ENCODE results near the gene NOC4L. TPM values are rescaled to one million over a fixed set of nuclear protein-coding genes. Genes with fewer than 3 reads are reported as not detected.

The NOC4L gene
- total RNA-seq, 2 experiments from 2014 or later, result 32.8 to 34.4 TPM

DNA sequence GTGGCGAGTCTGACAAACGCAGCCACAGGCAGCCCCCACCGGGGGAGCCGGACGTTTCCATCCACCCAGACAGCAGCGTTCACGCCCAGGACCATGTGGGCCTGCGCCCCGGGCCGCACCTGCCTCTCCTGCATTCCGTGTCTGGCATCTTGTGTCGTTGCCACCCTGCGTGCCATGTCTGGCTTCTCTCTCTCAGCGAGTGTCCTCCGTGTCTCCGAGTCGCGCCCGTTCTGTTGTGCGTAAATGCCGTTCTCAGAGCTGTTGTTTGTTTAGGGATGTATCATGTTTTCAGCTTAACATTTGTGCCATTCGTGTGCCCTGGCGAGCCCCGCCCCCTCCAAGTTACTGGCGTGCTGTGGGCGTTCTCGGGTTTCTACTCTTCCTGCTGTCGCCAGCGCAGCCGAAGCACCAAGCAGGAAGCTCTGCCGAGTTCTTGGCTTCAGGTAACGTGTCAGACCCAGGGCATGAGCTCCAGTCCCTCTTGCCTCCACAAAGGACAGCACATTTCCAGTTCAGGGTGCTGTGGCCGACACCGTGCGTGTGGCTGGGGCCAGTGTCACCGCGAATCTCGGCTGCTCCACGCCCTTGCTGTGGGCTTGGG, 34.6 kb downstream of the NOC4L start:
- CTCF ChIA-PET, result interaction anchor here (1.2 to 1.4 kb wide), 2 partner anchors 10 to 41 kb away, joined by 3 to 4 read pairs; no protein-coding TSS in a partner anchor
- Mint-ChIP-seq H3K36me3 (ENCODE audit: low read depth) (no peaks in the 10 kb centered on the region), H3K27me3 (ENCODE audit: low read depth) (peaks cover 14% of the 10 kb centered on the region), H3K9me3 (ENCODE audit: insufficient read depth) (no peaks in the 10 kb centered on the region), H3K4me1 (ENCODE audit: low read depth) (peaks cover 40% of the 10 kb centered on the region), H3K27ac (peak overlapping the region; percentile 91), H3K4me3 (peak overlapping the region; percentile 49)
- DNase-seq, result peak; percentile 61
- ATAC-seq, result peak; percentile 54
- POLR2A ChIA-PET, result interaction anchor here (1.8 to 2.0 kb wide), 2 partner anchors 9 to 10 kb away, joined by 5 to 6 read pairs; no protein-coding TSS in a partner anchor

DNA sequence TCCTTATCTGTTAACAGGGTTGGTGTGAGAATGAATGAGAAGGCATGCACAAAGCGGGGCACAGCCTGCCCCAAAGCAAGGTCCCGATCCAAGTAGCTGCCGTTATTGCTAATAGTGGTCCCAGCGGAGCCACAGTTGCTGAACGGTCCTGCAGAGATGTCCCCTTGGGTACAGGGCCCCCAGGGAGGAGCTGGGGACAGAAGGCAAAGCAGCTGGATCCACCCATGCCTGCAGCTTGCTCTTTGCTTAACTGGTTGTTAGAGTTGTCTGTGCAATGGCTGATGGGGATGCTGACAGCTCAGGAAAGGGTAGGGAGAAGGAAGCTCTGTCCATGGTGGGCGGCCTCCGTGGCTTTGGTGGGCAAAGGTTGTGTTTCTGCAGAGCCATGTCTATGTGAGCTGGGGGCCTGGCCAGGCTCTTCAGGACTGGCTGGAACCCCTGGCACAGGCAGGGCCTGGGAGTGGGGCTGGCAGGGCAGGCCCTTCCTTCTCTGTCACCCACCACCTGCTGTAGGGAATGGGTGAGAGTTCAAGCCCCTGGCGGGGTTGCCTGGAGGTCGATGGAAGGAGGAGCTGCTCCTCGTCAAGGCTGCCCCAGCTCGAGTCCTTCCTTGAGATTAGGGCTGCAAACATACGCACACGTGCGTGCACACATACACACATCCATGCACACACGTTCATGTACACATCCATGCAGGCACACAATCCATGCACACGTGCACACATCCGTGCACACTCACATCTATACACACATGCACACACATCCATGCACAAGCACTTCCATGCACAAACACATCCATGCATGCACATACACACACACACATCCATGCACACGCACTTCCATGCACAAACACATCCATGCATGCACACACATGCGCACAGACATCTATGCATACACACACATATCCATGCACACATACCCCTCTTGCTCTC, 35.4 kb downstream of the NOC4L start:
- ChIA-PET POLR2A (interaction anchor here (1.8 to 2.0 kb wide), 2 partner anchors 8 to 9 kb away, joined by 5 to 6 read pairs; no protein-coding TSS in a partner anchor), CTCF (interaction anchor here (1.4 kb wide), 1 partner anchor 40 kb away, joined by 4 read pairs; no protein-coding TSS in a partner anchor)
- Mint-ChIP-seq H3K27me3 (ENCODE audit: low read depth) (peaks cover 17% of the 10 kb centered on the region), H3K4me1 (ENCODE audit: low read depth) (peaks cover 38% of the 10 kb centered on the region), H3K9me3 (ENCODE audit: insufficient read depth) (no peaks in the 10 kb centered on the region), H3K4me3 (no peak overlapping the region), H3K27ac (peak overlapping the region; percentile 91), H3K36me3 (ENCODE audit: low read depth) (no peaks in the 10 kb centered on the region)
- no peak for ATAC-seq
- no peak for DNase-seq

- H3K9me3 Mint-ChIP-seq (ENCODE audit: insufficient read depth), result no peaks in the 10 kb centered on the region
Observed at GRCh38 chr12:132180648-132181546, 36.6 kb downstream of the NOC4L start.

GRCh38 chr12:132181570-132182200, 37.4 kb downstream of the NOC4L start:
- peaks cover 19% of the 10 kb centered on the region for H3K27me3 Mint-ChIP-seq (ENCODE audit: low read depth)
- ChIA-PET POLR2A (no interaction called here), CTCF (no interaction called here)
- no peak for ATAC-seq
- no peaks in the 10 kb centered on the region for H3K9me3 Mint-ChIP-seq (ENCODE audit: insufficient read depth)
- no peak for DNase-seq
- H3K4me3 Mint-ChIP-seq, result no peak overlapping the region
- peaks cover 50% of the 10 kb centered on the region for H3K4me1 Mint-ChIP-seq (ENCODE audit: low read depth)
- no peak overlapping the region for H3K27ac Mint-ChIP-seq
- H3K36me3 Mint-ChIP-seq (ENCODE audit: low read depth), result peaks cover 2% of the 10 kb centered on the region

More at GRCh38 chr12:132180648-132181546, 36.6 kb downstream of the NOC4L start:
- Mint-ChIP-seq H3K4me3 (no peak overlapping the region), H3K27ac (no peak overlapping the region), H3K36me3 (ENCODE audit: low read depth) (no peaks in the 10 kb centered on the region), H3K27me3 (ENCODE audit: low read depth) (peaks cover 19% of the 10 kb centered on the region), H3K4me1 (ENCODE audit: low read depth) (peaks cover 46% of the 10 kb centered on the region)
- ATAC-seq, result no peak
- DNase-seq, result no peak
- POLR2A ChIA-PET, result no interaction called here
- CTCF ChIA-PET, result no interaction called here

DNA sequence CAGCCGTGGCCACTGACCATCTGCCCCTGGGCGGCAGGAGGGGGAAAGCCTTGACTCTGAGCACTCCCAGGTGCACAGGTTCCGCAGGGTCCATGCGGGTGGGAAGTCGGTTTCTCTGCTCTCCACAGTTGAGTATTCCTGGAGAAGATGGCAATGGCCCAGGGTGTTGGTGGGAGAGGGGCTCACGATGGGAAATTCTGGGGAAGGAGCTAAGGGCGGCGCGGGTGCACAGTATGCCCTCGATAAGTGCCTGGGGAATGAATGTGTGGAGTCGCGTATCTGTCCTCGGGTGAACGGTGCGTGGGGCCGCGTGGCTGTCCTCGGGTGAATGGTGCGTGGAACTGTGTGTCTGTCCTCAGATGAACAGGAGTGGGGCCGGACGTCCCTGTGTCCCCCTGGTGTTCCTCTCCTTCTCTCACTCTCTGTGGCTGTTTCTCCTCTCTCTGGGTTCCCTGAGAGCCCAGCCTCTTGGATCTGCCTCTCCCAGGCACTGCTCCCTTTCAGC, 38.0 kb downstream of the NOC4L start:
- peaks cover 51% of the 10 kb centered on the region for H3K4me1 Mint-ChIP-seq (ENCODE audit: low read depth)
- DNase-seq (no peak), ATAC-seq (no peak)
- peaks cover 2% of the 10 kb centered on the region for H3K36me3 Mint-ChIP-seq (ENCODE audit: low read depth)
- POLR2A ChIA-PET, result no interaction called here
- no peak overlapping the region for H3K4me3 Mint-ChIP-seq
- CTCF ChIA-PET, result interaction anchor here (3.8 kb wide), 1 partner anchor 37 kb away, joined by 16 read pairs; no protein-coding TSS in a partner anchor
- peaks cover 19% of the 10 kb centered on the region for H3K27me3 Mint-ChIP-seq (ENCODE audit: low read depth)
- no peaks in the 10 kb centered on the region for H3K9me3 Mint-ChIP-seq (ENCODE audit: insufficient read depth)
- no peak overlapping the region for H3K27ac Mint-ChIP-seq

DNA sequence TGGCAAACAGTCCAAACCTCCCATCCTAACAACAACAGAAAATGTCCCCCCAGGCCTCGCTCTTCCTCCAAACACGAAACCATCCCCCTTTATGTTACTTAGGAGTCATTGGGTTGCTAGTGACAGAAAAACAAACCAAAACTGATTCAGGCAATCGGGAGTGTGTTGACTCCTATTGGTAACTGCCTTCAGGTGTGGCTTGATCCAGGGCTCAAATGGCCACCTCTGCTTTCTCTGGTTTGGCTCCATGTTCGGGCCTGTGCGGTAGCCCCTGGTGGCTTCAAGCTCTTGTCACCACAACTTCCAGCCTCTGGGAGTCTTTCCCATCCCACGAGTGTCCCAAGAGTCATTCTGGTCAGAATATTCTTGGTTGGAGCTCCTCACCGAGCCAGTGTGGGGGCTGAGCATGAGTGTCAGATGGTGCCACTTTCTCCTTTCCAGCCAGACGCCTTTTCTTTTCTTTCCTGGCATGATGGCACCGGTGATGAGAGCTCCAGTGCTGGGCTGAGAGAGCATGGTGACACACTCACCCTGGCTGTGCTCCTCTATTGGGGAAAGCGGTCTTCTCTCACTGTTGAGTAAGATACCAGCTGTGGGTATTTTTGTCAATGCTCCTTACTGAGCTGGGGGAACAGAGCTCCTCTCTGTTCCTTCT, 38.6 kb downstream of the NOC4L start:
- DNase-seq (no peak), ATAC-seq (no peak)
- ChIA-PET POLR2A (no interaction called here), CTCF (interaction anchor here (3.8 kb wide), 1 partner anchor 37 kb away, joined by 16 read pairs; no protein-coding TSS in a partner anchor)
- Mint-ChIP-seq H3K9me3 (ENCODE audit: insufficient read depth) (no peaks in the 10 kb centered on the region), H3K27ac (no peak overlapping the region), H3K27me3 (ENCODE audit: low read depth) (peaks cover 19% of the 10 kb centered on the region), H3K36me3 (ENCODE audit: low read depth) (peaks cover 4% of the 10 kb centered on the region), H3K4me1 (ENCODE audit: low read depth) (peaks cover 56% of the 10 kb centered on the region), H3K4me3 (no peak overlapping the region)

GRCh38 chr12:132185705-132186104, 41.4 kb downstream of the NOC4L start:
- ATAC-seq, result no peak
- DNase-seq, result peak; percentile 62
- peaks cover 7% of the 10 kb centered on the region for H3K36me3 Mint-ChIP-seq (ENCODE audit: low read depth)
- H3K9me3 Mint-ChIP-seq (ENCODE audit: insufficient read depth), result no peaks in the 10 kb centered on the region
- CTCF ChIA-PET, result interaction anchor here (1.0 to 3.8 kb wide), 3 partner anchors 25 to 34 kb away, joined by 3 to 16 read pairs (median 12); no protein-coding TSS in a partner anchor
- peaks cover 50% of the 10 kb centered on the region for H3K4me1 Mint-ChIP-seq (ENCODE audit: low read depth)
- POLR2A ChIA-PET, result interaction anchor here (0.7 to 1.1 kb wide), 3 partner anchors 8 to 25 kb away, joined by 3 to 4 read pairs (median 3); no protein-coding TSS in a partner anchor
- peak overlapping the region; percentile 68 for H3K4me3 Mint-ChIP-seq
- H3K27ac Mint-ChIP-seq, result peak overlapping the region; percentile 91
- peaks cover 15% of the 10 kb centered on the region for H3K27me3 Mint-ChIP-seq (ENCODE audit: low read depth)

GRCh38 chr12:132186208-132186856, 42.1 kb downstream of the NOC4L start:
- ATAC-seq (no peak), DNase-seq (no peak)
- Mint-ChIP-seq H3K27me3 (ENCODE audit: low read depth) (peaks cover 13% of the 10 kb centered on the region), H3K4me1 (ENCODE audit: low read depth) (peaks cover 54% of the 10 kb centered on the region), H3K9me3 (ENCODE audit: insufficient read depth) (no peaks in the 10 kb centered on the region), H3K36me3 (ENCODE audit: low read depth) (peaks cover 7% of the 10 kb centered on the region), H3K27ac (peak overlapping the region; percentile 91), H3K4me3 (peak overlapping the region; percentile 68)
- POLR2A ChIA-PET, result interaction anchor here (0.7 to 1.1 kb wide), 3 partner anchors 9 to 25 kb away, joined by 3 to 4 read pairs (median 3); no protein-coding TSS in a partner anchor
- CTCF ChIA-PET, result interaction anchor here (0.9 to 3.8 kb wide), 5 partner anchors 25 to 429 kb away, joined by 3 to 16 read pairs (median 12); no protein-coding TSS in a partner anchor

- peak overlapping the region; percentile 91 for H3K27ac Mint-ChIP-seq
- POLR2A ChIA-PET, result interaction anchor here (0.6 to 1.3 kb wide), 3 partner anchors 8 to 299 kb away, joined by 3 to 5 read pairs (median 3); no protein-coding TSS in a partner anchor
- peaks cover 54% of the 10 kb centered on the region for H3K4me1 Mint-ChIP-seq (ENCODE audit: low read depth)
Observed at GRCh38 chr12:132186857-132187620, 42.8 kb downstream of the NOC4L start.

More at GRCh38 chr12:132186857-132187620, 42.8 kb downstream of the NOC4L start:
- peaks cover 12% of the 10 kb centered on the region for H3K27me3 Mint-ChIP-seq (ENCODE audit: low read depth)
- CTCF ChIA-PET, result interaction anchor here (0.9 to 3.1 kb wide), 3 partner anchors 25 to 428 kb away, joined by 3 to 13 read pairs (median 3); no protein-coding TSS in a partner anchor
- peaks cover 7% of the 10 kb centered on the region for H3K36me3 Mint-ChIP-seq (ENCODE audit: low read depth)
- peak overlapping the region; percentile 68 for H3K4me3 Mint-ChIP-seq
- ATAC-seq, result no peak
- peak; percentile 49 for DNase-seq
- H3K9me3 Mint-ChIP-seq (ENCODE audit: insufficient read depth), result no peaks in the 10 kb centered on the region

Data from activated CD8-positive, alpha-beta T cell treated with anti-CD3 and anti-CD28 coated beads, Interleukin-2, amount 10 ng/mL, durations not matched to agents 7 days and 5 days (primary cell).